GM12878 (cell line): ENCODE results near the gene HSF2BP. TPM values are rescaled to one million over a fixed set of nuclear protein-coding genes. Genes with fewer than 3 reads are reported as not detected.

ENCODE experiments used
- ASH2L ChIP-seq: fragments of 300-600, 200-600 bp; sonication (generic); IDR thresholded peaks from 2 replicates; pipeline ENCODE4 v1.6.1; 2017; ENCODE audit warnings: low read depth, mild to moderate bottlenecking, borderline replicate concordance
- ATF3 ChIP-seq: IDR thresholded peaks from 2 replicates; pipeline ENCODE4 v1.6.1; 2011; ENCODE audit warnings: low read depth, mild to moderate bottlenecking, low read length, moderate library complexity, borderline replicate concordance; ENCODE audit errors: extremely low read depth
- CREM ChIP-seq: IDR thresholded peaks from 2 replicates; pipeline ENCODE4 v1.6.1; 2014; ENCODE audit warnings: antibody characterized with exemption, low read depth
- DPF2 ChIP-seq: fragments of 450-650 bp; IDR thresholded peaks from 2 replicates; pipeline ENCODE4 v1.6.1; 2017; ENCODE audit warnings: mild to moderate bottlenecking
- EZH2 ChIP-seq: IDR thresholded peaks from 2 replicates; pipeline ENCODE4 v1.6.1; 2012; ENCODE audit warnings: low read depth, mild to moderate bottlenecking, control low read depth, inconsistent platforms, low read length, borderline replicate concordance; ENCODE audit not compliant: control insufficient read depth
- IKZF2 ChIP-seq, 2 experiments: fragments of 450-650 bp; IDR thresholded peaks; 2 replicates each; pipeline ENCODE4 v1.6.1; 2017; ENCODE audit warnings: mild to moderate bottlenecking in 2 of 2, moderate library complexity in 2 of 2
- LARP7 ChIP-seq: fragments of 450-650 bp; IDR thresholded peaks from 2 replicates; pipeline ENCODE4 v1.6.1; 2017; ENCODE audit warnings: mild to moderate bottlenecking
- MAX ChIP-seq: IDR thresholded peaks from 2 replicates; pipeline ENCODE4 v1.6.1; 2012; ENCODE audit warnings: low read depth, low read length, improper control_type of control experiment
- MEF2B ChIP-seq: fragments of 450-650 bp; IDR thresholded peaks from 2 replicates; pipeline ENCODE4 v1.6.1; 2018; ENCODE audit warnings: mild to moderate bottlenecking, moderate library complexity; ENCODE audit not compliant: partially characterized antibody, poor library complexity, severe bottlenecking
- MLLT1 ChIP-seq: fragments of 450-650 bp; IDR thresholded peaks from 2 replicates; pipeline ENCODE4 v1.6.1; 2016; ENCODE audit warnings: mild to moderate bottlenecking
- MYB ChIP-seq: fragments of 150-350 bp; IDR thresholded peaks from 2 replicates; pipeline ENCODE4 v1.6.1; 2014; ENCODE audit warnings: mild to moderate bottlenecking, low read depth, low read length, borderline replicate concordance
- NFIC ChIP-seq: IDR thresholded peaks from 2 replicates; pipeline ENCODE4 v1.6.1; 2012; ENCODE audit warnings: low read depth, mild to moderate bottlenecking, inconsistent platforms, low read length, moderate library complexity
- NFXL1 ChIP-seq: fragments of 450-650 bp; IDR thresholded peaks from 2 replicates; pipeline ENCODE4 v1.6.1; 2017; ENCODE audit warnings: antibody characterized with exemption, mild to moderate bottlenecking, borderline replicate concordance
- NKRF ChIP-seq: fragments of 450-650 bp; conservative IDR thresholded peaks from 2 replicates; pipeline ENCODE4 v1.6.1; 2017; ENCODE audit warnings: mild to moderate bottlenecking, moderate library complexity
- POLR2A ChIP-seq: IDR thresholded peaks from 2 replicates; pipeline ENCODE4 v1.6.1; 2011; ENCODE audit warnings: low read depth, mild to moderate bottlenecking, low read length
- REST ChIP-seq: IDR thresholded peaks from 2 replicates; pipeline ENCODE4 v1.6.1; 2012; ENCODE audit warnings: mild to moderate bottlenecking, low read depth, low read length
- SRF ChIP-seq, 2 experiments: IDR thresholded peaks; 2 replicates each; pipeline ENCODE4 v1.6.1; 2011; ENCODE audit warnings: low read depth in 2 of 2, low read length in 2 of 2, mild to moderate bottlenecking in 1 of 2, moderate library complexity in 1 of 2
- WRNIP1 ChIP-seq: IDR thresholded peaks from 2 replicates; pipeline ENCODE4 v1.6.1; 2011; ENCODE audit warnings: low read depth, low read length, improper control_type of control experiment, borderline replicate concordance
- ZSCAN29 ChIP-seq: fragments of 450-650 bp; IDR thresholded peaks from 2 replicates; pipeline ENCODE4 v1.6.1; 2017; ENCODE audit warnings: mild to moderate bottlenecking, moderate library complexity
- polyA plus RNA-seq, 11 experiments: library from polyadenylated mRNA; depleted of rRNA in 4 of 11; unstranded in 6 of 11; stranded (reverse) in 5 of 11; fragments of >200 nt; fragmentation: Nextera tagmentation in 4 of 11; fragmentation: Illumina TruSeq in 1 of 11; extraction: Ambion mirVana in 4 of 11; extraction: Trizol in 1 of 11; gene quantifications; 1 replicate in 1 of 11; 2 replicates in 10 of 11; pipeline versions ENCODE4 v1.2.1 to v1.2.3, GENCODE V29; 2011 to 2016; ENCODE audit warnings: inconsistent platforms in 2 of 11, missing spikeins in 2 of 11, low read depth in 1 of 11
- total RNA-seq, 4 experiments: library from RNA; depleted of rRNA in 3 of 4; stranded (reverse); fragments of >200 nt in 3 of 4; fragmentation: Illumina TruSeq in 1 of 4; extraction: Trizol in 1 of 4; gene quantifications; 2 replicates each; pipeline versions ENCODE4 v1.2.1 to v1.2.3, GENCODE V29; 2013 to 2021
- TF ChIP-seq, protein P1 (sequence below): IDR thresholded peaks from 2 replicates; pipeline ENCODE4 v1.6.1; 2011; ENCODE audit warnings: mild to moderate bottlenecking, low read depth, low read length, moderate library complexity; ENCODE audit not compliant: insufficient replicate concordance

Gene HSF2BP
- total and polyA plus RNA-seq, 10 of the 15 experiments (the other 5 are each of a cell fraction or from before 2014, with no cell fraction given) = 0.07 to 0.81 (median 0.35) TPM

DNA sequence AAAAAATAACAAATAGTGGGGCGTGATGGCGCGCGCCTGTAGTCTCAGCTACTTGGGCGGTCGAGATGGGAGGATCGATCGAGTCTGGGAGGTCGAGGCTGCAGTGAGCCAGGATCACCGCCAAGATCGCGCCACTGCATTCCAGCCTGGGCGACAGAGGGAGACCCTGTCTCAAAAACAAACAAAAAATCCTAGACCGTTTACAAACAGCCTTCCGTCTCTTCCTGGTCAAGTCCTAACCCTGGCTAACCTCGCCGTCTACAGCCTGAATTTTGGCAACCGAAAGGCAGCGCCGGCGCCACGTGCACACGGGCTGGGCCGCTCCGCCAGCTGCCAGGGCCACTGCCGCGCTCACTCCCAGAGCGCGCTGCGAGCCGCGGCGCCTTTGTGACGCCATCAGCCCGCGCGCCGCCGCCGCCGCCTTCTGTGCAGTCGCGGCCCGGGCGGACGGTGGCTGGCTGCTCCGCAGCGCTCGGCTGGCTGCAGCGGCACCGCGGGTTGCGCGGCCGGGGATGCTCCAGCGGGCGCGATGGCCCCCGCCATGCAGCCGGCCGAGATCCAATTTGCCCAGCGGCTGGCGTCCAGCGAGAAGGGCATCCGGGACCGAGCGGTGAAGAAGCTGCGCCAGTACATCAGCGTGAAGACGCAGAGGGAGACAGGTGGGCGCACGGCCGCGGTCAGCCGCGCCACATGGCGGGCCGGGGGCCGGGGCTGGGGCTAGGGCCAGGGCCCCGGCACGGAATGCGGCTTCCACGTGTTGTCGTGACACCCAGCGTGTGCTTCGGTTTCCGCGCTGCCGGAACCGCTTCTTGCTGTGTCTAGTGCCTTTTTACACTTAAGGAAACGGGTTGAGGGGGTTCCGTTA, at the start of gene HSF2BP, which contains the start of gene RRP1B (continued):
- TF ChIP-seq MLLT1 (peak; percentile 97), REST (0 out of 2 replicates have a peak, but pooled peaks have one; percentile 25), ATF3 (peak; percentile 90), ASH2L (peak; percentile 96; the same call in 1 of the 2 replicates), ZSCAN29 (0 out of 2 replicates have a peak, but pooled peaks have one; percentile 41), DPF2 (peak; percentile 83), SRF (IDR thresholded peaks at IDR 0.05; ENCODE audit: low read depth in 2 of 2, low read length in 2 of 2) (peak; percentile 34 to 92; a peak in 3 of 4 replicates), NKRF (peak; percentile 95), NFIC (no peak), IKZF2 (IDR thresholded peaks at IDR 0.05) (peak in 1 of 2 experiments; percentile 29; a peak in 1 of 4 replicates), MYB (no peak), EZH2 (no peak), WRNIP1 (no peak), MAX (peak; percentile 99), NFXL1 (no peak), MEF2B (peak; percentile 56), POLR2A (peak; percentile 92), CREM (peak; percentile 99), LARP7 (peak; percentile 95)
- TF ChIP-seq, protein P1, sequence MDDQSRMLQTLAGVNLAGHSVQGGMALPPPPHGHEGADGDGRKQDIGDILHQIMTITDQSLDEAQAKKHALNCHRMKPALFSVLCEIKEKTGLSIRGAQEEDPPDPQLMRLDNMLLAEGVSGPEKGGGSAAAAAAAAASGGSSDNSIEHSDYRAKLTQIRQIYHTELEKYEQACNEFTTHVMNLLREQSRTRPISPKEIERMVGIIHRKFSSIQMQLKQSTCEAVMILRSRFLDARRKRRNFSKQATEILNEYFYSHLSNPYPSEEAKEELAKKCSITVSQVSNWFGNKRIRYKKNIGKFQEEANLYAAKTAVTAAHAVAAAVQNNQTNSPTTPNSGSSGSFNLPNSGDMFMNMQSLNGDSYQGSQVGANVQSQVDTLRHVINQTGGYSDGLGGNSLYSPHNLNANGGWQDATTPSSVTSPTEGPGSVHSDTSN = no peak
